ENCODE results near the gene CCDC7.
"Not testable (repeated sequence)": the region's sequence is repeated elsewhere in the genome, so short reads cannot be mapped to it uniquely, and the experiment has no call there.

CCDC7 gene

DNA sequence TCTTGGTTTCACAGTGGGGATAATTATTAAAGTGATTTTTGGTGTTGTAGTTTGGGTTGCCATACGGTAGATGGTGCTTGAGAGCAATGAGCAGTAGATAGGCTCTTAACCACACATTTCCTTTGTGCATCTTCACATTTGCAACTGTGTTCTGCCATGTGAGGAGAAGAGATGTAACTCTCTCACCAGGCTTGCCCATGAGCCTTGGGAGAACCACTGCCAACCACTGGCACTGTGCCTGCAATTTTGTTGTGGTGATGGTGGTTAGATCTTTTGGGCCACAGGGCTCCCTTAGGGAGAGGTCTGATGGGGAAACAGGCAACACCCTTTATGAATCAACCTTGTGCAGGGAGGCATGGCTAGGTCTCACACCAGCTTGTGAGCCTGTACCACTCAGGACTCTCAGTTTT, 204.3 kb downstream of the CCDC7 start:
- no peak for DNase-seq
- in situ Hi-C loops (cut with HindIII; ENCODE audit: low pct_ligation_motif_present, low pct_unique_long_range_greater_than_20kb, low sequenced_read_pairs) = no loop called here

DNA sequence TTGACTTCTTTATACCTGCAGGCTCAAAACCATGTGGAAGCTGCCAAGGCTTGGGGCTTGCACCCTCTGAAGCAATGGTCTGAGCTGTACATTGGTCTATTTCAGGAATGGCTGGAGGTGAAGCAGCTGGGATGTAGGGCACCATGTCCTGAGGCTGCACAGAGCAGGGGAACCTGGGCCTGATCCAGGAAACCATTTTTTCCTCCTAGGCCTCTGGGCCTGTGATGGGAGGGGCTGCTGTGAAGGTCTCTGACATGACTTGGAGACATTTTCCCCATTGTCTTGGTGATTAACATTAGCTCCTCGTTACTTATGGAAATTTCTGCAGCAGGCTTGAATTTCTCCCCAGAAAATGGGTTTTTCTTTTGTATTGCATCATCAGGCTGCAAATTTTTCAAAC, 211.5 kb downstream of the CCDC7 start:
- in situ Hi-C loops (cut with HindIII; ENCODE audit: low pct_ligation_motif_present, low pct_unique_long_range_greater_than_20kb, low sequenced_read_pairs); DNase-seq: not testable (repeated sequence)

DNA sequence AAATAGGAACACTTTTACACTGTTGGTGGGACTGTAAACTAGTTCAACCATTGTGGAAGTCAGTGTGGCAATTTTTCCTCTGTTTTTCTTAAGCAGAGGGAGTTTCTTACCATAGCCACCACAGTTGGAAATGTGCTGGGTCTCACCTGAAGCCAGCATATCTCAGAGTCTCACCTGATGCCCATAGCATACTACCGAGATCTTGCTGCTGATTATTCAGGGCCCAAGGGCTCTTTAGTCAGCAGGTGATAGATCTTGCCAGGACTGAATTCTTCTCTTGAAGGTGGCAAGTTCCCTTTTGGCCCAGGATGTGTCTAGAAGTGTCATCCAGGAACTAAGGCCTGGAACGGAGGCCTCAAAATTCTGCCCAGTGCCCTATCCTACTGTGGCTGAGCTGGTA, 215.4 kb downstream of the CCDC7 start:
- in situ Hi-C loops (cut with HindIII; ENCODE audit: low pct_ligation_motif_present, low pct_unique_long_range_greater_than_20kb, low sequenced_read_pairs) = no loop called here
- DNase-seq = no peak

DNA sequence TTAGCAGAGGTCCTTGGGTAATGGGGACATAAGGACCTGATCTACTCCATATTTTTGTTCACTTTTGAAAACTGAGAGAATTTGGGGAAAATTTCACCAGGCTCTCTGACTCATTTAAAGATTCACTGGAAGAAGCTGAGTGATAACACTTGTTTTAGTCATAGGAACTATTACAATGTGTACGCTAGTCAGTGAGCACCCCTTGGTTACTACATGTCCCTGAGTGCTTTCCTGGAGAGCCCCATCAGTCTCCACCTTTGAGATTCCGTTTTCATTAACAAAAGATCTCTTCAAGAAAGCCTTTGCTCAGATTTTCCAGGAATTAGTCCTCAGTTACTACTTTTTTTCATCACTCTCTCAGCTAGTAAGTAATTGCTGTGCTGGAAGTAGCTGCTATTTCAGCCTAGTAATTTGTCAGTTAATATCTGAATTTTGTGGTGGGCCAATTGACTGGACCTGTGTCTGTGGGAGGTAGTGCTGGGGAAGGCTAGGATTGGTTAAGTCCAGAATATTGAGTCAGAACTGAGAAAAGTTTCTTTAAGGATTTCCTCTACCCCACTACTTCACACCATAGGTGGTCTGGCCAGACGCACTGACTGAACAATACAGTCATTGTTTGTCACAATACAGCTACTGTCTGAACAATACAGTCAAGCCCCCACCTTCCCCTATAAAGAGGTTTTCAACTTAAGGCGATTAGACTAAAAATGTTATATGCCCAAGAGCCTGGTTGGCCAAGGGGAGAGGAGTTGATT, 235.0 kb downstream of the CCDC7 start:
- DNase-seq = no peak
- in situ Hi-C loops (cut with HindIII; ENCODE audit: low pct_ligation_motif_present, low pct_unique_long_range_greater_than_20kb, low sequenced_read_pairs) = no loop called here

DNA sequence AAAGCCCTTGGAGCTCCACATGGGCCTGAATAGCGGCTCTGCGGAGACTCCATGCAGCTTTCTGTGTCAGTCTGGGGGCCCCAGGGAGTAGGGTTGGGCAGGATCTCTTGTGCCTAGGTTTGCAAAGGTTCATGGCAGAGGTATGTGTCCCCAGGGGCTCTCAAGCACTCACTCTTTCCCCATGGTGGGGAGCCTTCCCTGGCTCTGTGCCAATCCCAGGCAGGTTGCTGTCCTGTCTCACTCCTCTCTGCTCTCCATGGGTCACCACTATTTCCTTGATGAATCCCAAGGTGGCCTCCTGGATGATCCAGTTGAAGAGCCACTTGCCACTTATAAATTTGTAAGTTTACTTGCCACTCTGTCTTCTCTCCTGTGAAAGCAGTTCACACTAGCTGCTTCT, 238.4 kb downstream of the CCDC7 start:
- in situ Hi-C loops (cut with HindIII; ENCODE audit: low pct_ligation_motif_present, low pct_unique_long_range_greater_than_20kb, low sequenced_read_pairs) = no loop called here

DNA sequence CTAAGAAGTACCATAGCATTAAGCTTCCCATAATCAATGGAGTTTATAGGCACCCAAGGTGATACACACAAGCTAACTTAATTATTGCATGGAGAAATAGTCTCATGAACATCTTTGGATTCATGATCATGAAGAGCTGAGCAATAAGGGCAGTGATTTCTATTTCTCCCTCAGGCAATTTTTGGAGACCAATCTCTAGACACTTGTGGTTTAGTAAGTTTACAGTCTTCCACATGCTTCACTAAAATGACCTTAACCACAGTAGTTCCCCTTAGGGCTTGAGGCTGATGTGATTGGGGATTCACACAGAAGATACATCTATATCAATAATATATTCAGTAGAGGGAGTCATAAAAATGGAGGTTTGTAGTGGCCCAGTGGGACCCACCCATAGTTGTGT, 241.2 kb downstream of the CCDC7 start:
- no peak for DNase-seq
- in situ Hi-C loops (cut with HindIII; ENCODE audit: low pct_ligation_motif_present, low pct_unique_long_range_greater_than_20kb, low sequenced_read_pairs) = no loop called here

More for the DNA sequence above, 238.4 kb downstream of the CCDC7 start:
- no peak for DNase-seq

DNA sequence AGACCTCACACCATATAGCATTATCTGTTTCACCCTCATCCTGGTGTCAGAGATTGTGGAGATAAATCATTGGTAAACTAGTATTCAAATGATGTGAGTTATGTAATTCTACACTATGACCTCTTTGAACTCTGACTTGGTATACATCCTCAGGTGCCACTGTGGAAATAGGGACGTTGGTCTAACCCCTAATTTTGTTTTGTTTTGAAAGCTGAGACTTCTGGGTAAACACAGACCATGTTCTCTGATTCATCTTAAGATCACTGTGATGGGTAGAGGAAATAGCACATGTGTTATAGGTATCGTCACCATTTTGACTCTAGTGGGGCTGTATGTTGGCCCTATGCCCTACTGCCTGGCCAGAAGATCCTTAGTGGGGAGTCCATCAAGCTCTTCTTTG, 241.6 kb downstream of the CCDC7 start:
- DNase-seq = no peak
- in situ Hi-C loops (cut with HindIII; ENCODE audit: low pct_ligation_motif_present, low pct_unique_long_range_greater_than_20kb, low sequenced_read_pairs) = no loop called here

DNA sequence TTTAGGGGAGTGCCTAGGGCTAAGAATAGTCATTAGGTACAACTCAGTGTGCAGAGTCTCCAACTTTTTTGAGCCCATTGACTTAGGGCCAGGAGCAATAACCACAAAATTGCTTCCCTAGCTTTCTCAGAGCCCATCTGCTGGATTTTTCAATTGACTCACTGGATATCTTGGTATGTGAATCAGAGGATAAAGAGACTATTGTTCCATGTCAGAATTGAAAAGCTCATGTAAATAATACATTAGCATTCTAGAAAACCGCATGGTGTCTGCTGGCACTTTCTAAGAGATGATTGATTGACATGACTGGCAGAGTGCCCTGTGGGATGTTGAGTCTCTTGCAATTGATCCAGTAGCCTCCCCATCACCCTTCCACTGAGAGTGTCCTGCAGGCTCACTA, 246.2 kb downstream of the CCDC7 start:
- in situ Hi-C loops (cut with HindIII; ENCODE audit: low pct_ligation_motif_present, low pct_unique_long_range_greater_than_20kb, low sequenced_read_pairs) = no loop called here
- DNase-seq = no peak

DNA sequence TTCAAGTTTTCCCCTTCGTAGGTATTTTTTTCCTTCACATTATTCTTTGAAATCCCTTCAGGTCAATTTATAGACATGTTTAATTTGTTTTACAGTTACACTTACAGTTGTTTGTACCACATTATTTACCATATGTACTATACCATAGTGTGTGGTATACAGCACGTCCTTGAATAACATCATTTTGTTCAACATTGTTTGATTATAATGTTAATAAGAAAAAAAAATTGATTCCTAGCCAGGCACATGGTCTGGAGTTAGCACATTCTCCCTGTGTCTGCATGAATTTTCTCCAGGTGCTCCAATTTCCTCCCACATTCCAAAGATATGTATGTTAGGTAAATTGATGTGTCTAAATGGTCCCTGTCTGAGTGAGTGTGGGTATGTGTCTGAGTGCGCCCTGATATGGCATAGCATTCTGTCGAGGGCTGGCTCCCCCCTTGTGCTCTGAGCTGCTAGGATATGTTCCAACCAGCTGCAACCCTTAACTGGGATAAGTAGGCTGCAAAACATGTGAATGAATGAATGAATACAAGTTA, 247.6 kb downstream of the CCDC7 start:
- no peak for DNase-seq
- in situ Hi-C loops (cut with HindIII; ENCODE audit: low pct_ligation_motif_present, low pct_unique_long_range_greater_than_20kb, low sequenced_read_pairs) = no loop called here

DNA sequence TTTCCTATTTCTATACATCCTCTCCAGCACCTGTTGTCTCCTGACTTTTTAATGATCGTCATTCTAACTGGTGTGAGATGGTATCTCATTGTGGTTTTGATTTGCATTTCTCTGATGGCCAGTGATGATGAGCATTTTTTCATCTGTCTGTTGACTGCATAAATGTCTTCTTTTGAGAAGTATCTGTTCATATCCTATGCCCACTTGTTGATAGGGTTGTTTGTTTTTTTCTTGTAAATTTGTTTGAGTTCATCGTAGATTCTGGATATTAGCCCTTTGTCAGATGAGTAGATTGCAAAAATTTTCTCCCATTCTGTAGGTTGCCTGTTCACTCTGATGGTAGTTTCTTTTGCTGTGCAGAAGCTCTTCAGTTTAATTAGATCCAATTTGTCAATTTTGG, 253.7 kb downstream of the CCDC7 start:
- DNase-seq; in situ Hi-C loops (cut with HindIII; ENCODE audit: low pct_ligation_motif_present, low pct_unique_long_range_greater_than_20kb, low sequenced_read_pairs): not testable (repeated sequence)

DNA sequence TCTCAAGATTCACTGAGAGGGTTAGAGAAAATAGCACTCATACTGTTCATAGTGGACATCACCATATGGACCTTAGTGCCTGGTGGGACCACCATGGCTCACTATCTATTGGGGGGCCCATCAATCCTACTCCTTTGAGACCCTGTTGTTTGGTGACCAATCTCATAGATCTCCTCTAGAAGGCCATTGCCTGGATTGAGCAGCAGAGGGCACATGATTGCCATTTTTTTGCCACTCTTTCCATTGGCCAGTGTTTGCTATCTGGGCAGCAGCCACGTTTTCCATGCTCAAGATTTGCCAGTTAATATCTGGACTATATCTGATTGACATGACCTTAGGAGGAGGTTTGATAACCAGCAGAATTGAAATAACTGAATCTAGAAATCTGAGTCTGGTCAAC, 267.6 kb downstream of the CCDC7 start:
- DNase-seq = no peak
- in situ Hi-C loops (cut with HindIII; ENCODE audit: low pct_ligation_motif_present, low pct_unique_long_range_greater_than_20kb, low sequenced_read_pairs) = no loop called here

DNA sequence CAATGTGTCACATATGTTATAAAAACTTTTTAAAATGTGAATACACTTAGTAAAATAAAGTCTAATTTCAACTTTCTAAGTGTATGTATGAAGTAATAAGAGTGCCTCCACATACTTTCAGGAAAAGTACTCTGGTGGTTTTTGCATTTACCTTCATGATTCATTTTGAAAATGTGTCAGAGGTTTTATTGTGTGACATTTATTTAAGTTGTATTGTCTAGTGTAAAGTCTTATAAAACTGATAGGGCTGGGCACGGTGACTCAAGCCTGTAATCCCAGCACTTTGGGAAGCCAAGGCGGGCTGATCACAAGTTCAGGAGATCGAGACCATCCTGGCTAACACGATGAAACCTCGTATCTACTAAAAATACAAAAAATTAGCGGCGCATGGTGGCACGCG, 285.6 kb downstream of the CCDC7 start:
- in situ Hi-C loops (cut with HindIII; ENCODE audit: low pct_ligation_motif_present, low pct_unique_long_range_greater_than_20kb, low sequenced_read_pairs) = no loop called here
- DNase-seq = no peak

DNA sequence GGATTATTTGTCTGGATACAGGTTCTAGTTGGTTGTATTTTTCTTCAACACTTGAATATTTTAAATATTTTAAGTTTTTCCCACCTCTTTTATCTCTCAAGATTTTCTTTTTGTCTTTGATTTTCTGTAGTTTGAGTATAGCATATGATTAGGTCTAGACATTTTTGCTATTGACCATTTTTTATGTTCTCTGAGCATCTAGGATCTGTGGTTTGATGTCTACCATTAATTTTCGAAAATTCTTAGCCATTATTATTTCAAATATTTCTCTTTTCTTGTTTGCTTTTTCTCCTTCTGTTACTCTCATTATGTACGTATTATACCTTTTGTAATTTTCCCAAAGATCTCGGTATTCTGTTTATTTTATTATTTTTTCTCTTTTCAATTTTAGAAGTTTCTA, 293.0 kb downstream of the CCDC7 start:
- in situ Hi-C loops (cut with HindIII; ENCODE audit: low pct_ligation_motif_present, low pct_unique_long_range_greater_than_20kb, low sequenced_read_pairs) = no loop called here
- no peak for DNase-seq

DNA sequence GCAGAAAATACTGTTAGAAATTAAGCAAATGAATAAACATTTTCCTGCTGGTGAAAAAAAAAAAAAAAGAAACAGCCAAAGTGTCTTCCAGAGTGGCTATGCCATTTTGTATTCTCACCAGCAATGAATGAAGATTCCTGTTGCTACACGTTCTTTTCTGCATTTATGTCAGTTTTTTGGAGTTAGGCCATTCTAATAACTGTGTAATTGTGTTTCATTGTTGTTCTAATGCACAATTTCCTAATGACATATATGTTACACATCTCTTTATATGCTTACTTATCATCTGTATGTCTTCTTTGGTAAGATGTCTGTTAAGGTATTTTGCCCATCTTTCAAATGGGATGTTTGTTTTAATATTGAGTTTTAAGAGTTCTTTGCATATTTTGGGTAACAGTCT, 298.4 kb downstream of the CCDC7 start:
- no peak for DNase-seq
- in situ Hi-C loops (cut with HindIII; ENCODE audit: low pct_ligation_motif_present, low pct_unique_long_range_greater_than_20kb, low sequenced_read_pairs) = no loop called here

DNA sequence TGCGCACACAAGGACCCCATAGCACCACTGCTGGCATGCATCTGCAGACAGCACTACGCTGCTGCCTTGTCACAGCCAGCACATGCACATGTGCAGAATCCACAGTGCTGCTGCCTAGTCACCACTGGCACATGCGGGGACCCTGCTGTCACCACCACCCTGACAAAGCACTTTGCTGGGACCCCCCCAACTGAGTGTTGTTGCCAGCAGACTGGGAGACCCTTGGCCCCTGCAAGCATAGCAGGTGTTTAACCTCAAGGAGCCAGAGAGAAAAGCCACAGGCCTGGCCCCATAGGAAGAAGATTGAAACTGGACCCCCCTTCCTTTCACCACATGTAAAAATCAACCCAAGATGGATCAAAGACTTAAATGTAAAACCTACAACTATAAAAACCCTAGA, 300.9 kb downstream of the CCDC7 start:
- no peak for DNase-seq
- in situ Hi-C loops (cut with HindIII; ENCODE audit: low pct_ligation_motif_present, low pct_unique_long_range_greater_than_20kb, low sequenced_read_pairs) = no loop called here

DNA sequence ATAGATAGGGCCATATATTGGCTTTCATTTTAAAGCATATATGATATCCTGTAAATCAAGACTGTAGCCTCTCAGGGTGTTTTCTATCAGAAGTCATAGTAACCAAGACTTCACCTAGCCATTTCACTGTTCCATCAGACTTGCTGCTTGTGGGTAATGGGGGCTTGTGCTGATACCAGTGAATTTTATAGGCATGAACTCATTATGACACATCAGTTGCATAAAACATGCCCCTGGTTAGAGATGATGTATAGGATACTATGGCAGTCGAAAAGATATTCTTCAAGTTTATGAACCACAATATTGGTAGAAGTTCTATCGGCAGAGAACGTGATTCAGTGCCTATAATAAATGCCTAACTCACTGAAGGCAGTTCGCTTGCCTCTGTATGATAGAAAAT, 305.6 kb downstream of the CCDC7 start:
- no peak for DNase-seq
- in situ Hi-C loops (cut with HindIII; ENCODE audit: low pct_ligation_motif_present, low pct_unique_long_range_greater_than_20kb, low sequenced_read_pairs) = no loop called here

DNA sequence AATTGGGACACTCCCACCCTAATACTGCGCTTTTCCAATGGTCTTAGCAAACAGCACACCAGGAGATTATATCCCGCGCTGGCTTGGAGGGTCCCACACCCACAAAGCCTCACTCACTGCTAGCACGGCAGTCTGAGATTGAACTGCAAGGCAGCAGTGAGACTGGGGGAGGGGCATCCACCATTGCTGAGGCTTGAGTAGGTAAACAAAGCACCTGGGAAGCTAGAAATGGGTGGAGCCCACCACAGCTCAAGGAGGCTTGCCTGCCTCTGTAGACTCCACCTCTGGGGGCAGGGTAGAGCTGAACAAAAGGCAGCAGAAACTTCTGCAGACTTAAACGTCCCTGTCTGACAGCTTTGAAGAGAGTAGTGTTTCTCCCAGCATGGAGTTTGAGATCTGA, 309.0 kb downstream of the CCDC7 start:
- in situ Hi-C loops (cut with HindIII; ENCODE audit: low pct_ligation_motif_present, low pct_unique_long_range_greater_than_20kb, low sequenced_read_pairs); DNase-seq: not testable (repeated sequence)

DNA sequence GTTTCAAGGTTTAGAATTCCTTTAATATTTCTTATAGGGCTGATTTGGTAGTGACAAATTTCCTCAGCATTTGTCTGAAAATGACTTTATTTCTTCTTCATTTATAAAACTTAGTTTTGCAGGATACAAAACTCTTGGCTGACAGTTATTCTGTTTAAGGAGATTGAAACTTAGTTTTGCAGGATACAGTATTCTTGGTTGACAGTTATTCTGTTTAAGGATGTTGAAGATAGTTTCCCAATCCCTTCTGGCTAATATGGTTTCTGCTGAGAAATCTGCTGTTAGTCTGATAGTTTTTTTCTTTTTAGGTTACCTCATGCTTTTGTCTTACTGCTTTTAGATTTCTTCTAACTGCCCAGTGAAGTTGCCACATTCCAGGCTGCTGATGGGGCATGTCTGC, 325.3 kb downstream of the CCDC7 start:
- in situ Hi-C loops (cut with HindIII; ENCODE audit: low pct_ligation_motif_present, low pct_unique_long_range_greater_than_20kb, low sequenced_read_pairs) = no loop called here
- no peak for DNase-seq

DNA sequence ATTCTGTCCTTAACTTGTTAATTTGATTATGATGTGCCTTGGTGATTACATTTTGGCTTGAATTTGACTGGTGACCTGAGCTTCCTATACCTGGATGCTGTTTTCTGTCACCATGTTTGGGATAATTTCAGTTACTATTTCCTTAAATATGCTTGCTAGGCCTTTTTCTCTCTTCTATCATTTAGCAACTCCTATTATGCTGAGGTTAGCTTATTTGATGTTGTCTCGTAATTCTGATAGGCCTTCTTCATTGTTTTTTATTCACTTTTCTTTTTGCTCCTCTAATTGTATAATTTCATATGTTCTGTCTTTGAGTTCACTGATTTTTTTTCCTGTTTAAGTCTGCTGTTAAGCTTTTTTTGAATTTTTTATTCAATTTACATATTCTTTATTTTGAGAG, 327.2 kb downstream of the CCDC7 start:
- in situ Hi-C loops (cut with HindIII; ENCODE audit: low pct_ligation_motif_present, low pct_unique_long_range_greater_than_20kb, low sequenced_read_pairs) = no loop called here
- no peak for DNase-seq

DNA sequence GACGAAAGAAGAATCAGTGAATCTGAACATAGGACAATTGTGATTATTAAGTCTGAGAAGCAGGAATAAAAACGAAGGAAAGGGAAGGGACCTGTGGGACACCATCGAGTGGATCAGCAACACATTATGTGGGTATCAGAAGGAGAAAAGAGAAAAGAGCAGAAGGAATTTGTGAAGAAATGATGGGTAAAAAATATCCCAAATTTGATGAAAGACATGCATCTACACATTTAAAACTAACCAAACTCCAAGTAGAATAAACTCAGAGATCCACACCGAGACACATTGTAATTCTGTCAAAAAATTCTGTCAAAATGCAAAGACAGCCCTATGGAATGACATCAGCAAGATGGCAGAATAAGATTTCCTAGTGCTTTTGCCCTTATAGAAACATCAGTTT, 341.0 kb downstream of the CCDC7 start:
- in situ Hi-C loops (cut with HindIII; ENCODE audit: low pct_ligation_motif_present, low pct_unique_long_range_greater_than_20kb, low sequenced_read_pairs) = no loop called here

More for the DNA sequence above, 341.0 kb downstream of the CCDC7 start:
- no peak for DNase-seq
